ENCODE results near the gene DERA.

The DERA gene

DNA sequence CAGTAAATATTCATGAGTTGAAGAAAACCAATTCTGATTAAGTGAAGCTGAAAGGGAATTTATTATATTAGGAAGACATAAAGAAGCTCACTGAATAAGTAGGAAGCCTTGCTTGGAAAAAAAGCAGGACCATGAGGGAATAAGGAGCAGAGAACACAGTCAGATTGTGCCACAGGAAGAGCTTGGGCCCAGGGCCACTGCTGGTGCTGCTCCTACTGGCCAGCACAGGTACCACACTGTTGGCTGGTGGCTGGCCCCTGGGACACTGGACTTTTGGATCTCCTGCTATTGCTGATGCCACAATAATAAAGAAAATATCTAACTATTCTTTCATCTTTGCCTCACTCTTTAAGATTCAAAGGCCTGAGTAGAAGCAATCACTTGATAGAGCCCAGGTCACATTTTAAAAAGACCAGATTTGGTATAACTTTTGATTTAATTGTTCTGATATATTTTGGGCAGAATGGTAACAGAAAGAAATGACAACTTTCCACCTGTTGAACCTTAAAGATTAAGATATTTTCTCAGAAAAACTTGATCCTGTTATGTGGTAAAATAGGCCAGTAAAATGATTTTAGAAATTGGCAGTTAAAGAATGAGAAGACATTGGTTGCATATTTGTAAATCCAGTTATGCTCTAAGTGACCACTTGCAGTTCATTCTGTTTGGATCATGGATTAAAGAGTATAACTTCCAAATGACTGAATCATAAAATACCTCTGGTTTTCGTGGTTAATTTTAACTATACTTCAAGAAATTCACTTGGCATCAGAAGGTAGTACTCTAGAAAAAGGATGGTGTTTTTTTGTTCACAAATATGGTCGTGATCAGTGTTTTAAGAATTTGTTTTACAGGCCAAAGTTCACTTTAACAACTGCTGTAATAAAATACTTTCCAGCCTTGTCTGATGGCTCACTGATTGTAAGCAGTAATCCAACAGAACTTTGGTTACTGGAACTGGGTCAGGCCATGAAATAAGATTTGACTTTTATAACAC, 68.3 kb downstream of the DERA start:
- TF ChIP-seq, protein P1, sequence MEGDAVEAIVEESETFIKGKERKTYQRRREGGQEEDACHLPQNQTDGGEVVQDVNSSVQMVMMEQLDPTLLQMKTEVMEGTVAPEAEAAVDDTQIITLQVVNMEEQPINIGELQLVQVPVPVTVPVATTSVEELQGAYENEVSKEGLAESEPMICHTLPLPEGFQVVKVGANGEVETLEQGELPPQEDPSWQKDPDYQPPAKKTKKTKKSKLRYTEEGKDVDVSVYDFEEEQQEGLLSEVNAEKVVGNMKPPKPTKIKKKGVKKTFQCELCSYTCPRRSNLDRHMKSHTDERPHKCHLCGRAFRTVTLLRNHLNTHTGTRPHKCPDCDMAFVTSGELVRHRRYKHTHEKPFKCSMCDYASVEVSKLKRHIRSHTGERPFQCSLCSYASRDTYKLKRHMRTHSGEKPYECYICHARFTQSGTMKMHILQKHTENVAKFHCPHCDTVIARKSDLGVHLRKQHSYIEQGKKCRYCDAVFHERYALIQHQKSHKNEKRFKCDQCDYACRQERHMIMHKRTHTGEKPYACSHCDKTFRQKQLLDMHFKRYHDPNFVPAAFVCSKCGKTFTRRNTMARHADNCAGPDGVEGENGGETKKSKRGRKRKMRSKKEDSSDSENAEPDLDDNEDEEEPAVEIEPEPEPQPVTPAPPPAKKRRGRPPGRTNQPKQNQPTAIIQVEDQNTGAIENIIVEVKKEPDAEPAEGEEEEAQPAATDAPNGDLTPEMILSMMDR (IDR thresholded peaks at IDR 0.05), result peak; percentile 54

DNA sequence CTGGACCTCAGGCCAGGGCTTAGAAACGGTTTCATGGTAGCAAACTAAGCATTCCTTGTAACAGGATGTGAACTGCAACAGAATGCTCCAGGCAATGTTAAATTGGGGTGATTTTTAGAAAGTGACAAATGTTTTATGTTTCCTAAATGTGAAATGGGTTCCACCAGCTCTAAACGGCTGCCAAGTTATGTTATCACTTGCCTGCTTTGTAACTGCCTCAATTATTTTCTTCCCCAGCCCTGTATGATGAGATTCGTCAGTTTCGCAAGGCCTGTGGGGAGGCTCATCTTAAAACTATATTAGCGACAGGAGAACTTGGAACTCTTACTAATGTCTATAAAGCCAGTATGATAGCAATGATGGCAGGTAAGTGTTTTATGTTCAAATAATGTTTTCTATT, 70.9 kb downstream of the DERA start:
- TF ChIP-seq, protein P1 (IDR thresholded peaks at IDR 0.05), result no peak

DNA sequence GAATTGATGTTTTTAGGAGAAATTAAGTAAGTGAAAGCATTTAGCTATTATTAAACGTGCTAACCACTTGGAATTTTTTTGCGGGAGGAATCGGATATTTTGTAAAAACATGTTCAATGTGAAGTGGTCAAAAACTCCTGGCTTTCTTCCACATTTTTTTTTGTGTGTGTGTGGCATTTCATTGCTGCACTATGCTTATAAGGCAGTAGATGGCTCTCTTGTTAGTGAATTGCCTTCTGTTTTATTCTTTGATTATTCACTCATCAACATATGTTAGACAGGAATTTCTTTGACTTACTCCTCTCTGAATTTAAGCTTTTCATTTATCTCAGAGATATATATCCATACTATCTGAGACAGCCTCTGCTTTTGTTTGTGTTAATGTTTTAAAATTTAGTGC, 71.3 kb downstream of the DERA start:
- TF ChIP-seq, protein P1 (IDR thresholded peaks at IDR 0.05), result peak; percentile 69

DNA sequence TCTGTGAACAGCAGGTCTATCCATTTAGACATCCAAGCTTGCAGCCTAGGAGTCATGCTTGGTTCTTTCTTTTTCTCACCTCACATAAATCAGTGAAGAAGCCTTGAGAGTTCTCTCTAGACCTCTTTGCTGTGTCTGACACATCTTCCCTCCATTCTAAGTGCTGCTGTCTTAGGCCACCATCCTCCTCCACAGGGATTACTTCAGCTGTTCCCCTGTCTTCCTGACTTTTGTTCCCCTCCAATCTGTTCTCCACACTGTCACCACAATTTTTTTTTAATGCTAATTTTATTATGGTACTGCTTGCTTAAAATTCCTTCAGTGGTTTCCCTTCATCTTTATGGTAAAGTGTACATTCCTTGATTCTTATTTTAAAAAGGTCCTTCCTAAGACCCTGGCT, 71.8 kb downstream of the DERA start:
- TF ChIP-seq, protein P1 (IDR thresholded peaks at IDR 0.05), result no peak

DNA sequence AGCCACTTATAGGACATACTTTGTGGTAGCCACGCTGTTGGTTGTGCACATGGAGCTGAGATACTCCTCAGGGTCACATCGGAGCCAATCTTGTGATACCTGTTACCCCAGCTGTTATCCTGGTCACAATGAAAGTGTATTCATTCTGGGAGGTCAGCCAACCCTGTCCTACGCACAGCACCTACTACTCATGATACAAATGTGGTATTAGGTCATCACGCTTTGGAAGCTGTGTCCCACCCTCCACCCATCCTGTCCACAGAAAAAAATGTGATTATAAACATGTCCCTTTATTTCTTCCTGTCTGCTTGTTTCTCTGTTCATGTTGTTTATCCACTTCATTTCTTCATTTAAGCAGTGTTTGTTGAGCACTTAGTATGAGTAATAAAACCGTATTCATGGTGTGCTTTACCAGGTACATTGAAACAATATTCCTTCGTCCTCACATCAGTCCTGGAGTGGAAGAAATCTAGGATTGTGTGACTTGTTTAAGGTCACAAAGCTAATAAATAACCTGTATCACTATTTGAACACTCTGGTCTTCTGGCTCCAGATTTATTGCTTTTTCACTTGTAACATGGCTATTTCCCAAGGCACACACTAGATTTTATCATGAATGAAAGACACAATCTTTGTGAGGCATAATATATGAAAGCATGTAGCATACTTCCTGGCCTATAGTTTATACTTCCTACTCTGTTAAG, 73.1 kb downstream of the DERA start:
- TF ChIP-seq, protein P1 (IDR thresholded peaks at IDR 0.05), result no peak

DNA sequence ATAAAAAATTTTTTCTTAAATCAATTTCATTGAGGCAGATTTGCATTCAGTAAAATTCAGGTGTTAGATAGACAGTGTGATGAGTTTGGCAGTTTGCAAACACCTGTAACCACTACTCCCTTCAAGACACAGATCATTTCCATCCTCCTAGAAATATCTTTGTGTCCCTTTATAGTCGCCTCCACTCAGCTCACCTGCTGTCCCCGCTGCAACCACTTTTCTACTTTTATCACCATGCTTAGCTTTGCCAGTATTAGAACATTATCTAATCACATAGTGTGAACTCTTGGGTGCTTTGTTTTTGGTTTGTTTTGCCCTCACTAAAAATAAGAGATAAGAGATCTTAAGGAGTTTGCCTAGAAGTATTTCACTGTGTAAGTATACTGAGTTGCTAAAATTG, 73.8 kb downstream of the DERA start:
- TF ChIP-seq, protein P1 (IDR thresholded peaks at IDR 0.05), result no peak

DNA sequence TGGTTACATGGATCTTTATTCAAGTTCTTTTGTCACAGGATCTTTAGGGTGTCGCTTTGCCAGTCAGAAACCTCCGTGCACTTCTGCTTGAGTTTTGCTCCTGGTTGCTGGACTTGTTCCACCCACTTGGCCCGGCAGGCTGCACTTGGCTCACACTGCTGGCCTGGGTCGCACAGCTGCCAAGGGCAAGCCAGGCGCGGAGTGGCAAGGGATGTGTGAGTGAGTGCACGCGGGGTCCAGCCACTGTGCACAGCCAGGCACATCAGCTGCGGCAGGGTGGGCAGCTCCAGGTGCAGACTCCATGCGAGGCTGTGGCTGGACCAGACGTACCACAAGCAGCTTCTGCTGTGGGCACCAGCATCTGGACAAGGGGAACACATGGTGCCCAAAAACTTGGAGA, 76.6 kb downstream of the DERA start:
- TF ChIP-seq, protein P1 (IDR thresholded peaks at IDR 0.05), result no peak
